Measurements from ENCODE around the gene SP8. TPM values are rescaled to one million over a fixed set of nuclear protein-coding genes. Genes with fewer than 3 reads are reported as not detected.

The SP8 gene
- total RNA-seq, 1 experiment from 2014 or later: not detected

DNA sequence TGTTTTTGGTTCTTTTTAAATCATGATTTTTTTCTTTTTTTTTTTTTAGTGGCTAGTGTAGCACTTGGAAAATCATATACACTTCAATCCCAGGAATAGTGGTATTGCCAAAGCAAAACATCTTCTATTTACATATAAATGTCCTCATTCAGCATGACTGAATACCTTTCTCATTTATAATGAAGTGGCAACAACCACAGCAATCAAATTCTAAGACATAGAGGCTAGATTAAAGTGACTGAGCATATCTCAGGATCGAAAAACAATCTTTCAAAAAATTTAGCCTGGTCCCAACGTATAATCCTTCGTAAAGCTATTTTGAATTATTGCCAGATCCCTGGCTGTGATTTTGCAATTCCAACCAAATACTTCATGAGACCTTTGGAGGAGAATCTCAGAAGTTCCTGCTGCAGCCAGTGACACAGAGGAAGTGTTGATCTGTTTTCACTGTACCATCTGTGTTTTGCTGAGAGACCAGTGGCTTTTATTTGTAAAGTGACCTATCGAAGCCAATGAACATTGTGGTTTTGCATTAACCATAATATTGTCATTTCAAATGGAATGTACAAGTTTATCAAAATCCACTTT lies 29.8 kb upstream of the SP8 start:
- CTCF ChIA-PET: interaction anchor here (0.6 kb wide), 1 partner anchor 18 kb away, joined by 7 read pairs; no protein-coding TSS in a partner anchor
- TF ChIP-seq EZH2 (IDR thresholded peaks at IDR 0.05; ENCODE audit: low read depth): no peak
- TF ChIP-seq, protein P1, sequence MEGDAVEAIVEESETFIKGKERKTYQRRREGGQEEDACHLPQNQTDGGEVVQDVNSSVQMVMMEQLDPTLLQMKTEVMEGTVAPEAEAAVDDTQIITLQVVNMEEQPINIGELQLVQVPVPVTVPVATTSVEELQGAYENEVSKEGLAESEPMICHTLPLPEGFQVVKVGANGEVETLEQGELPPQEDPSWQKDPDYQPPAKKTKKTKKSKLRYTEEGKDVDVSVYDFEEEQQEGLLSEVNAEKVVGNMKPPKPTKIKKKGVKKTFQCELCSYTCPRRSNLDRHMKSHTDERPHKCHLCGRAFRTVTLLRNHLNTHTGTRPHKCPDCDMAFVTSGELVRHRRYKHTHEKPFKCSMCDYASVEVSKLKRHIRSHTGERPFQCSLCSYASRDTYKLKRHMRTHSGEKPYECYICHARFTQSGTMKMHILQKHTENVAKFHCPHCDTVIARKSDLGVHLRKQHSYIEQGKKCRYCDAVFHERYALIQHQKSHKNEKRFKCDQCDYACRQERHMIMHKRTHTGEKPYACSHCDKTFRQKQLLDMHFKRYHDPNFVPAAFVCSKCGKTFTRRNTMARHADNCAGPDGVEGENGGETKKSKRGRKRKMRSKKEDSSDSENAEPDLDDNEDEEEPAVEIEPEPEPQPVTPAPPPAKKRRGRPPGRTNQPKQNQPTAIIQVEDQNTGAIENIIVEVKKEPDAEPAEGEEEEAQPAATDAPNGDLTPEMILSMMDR (conservative IDR thresholded peaks at IDR 0.05): no peak

DNA sequence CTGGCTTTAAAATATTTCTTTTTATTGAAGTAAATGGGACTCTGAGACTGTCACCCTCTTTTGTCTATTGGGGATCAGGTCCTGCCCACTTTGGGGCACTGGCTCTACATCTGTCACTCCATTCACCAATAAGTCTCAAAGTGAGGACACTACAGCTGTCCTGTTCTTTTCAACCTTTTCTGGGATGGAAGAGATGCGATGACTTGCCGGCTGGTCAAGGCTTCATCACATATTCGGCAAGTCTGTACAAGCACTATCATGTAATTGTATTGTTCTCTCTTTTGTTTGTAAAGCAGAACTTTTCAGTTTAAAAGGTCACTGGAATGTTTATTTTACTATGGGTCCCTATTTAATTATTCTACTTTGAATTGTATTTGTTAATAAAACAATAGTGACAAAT lies 17.7 kb upstream of the SP8 start:
- Histone ChIP-seq H3K4me2 (no peak overlapping the region), H3F3A (ENCODE audit: insufficient read depth, low read depth) (no peaks in the 10 kb centered on the region), H3K4me3 (no peak overlapping the region), H3K27me3 (ENCODE audit: insufficient read depth, low read depth) (0 out of 2 replicates have a peak, but pooled peaks cover 11% of the 10 kb centered on the region), H4K20me1 (ENCODE audit: insufficient read depth) (no peaks in the 10 kb centered on the region), H2AFZ (no peak overlapping the region), H3K9me3 (ENCODE audit: insufficient read depth, low read depth) (peaks cover 8% of the 10 kb centered on the region; the same call in 1 of the 2 replicates), H3K27ac (no peak overlapping the region), H3K79me2 (ENCODE audit: low read depth) (no peaks in the 10 kb centered on the region), H3K9me2 (ENCODE audit: insufficient read depth) (no peaks in the 10 kb centered on the region; the same call in 1 of the 2 replicates), H3K36me3 (ENCODE audit: low read depth) (no peaks in the 10 kb centered on the region), H3K4me1 (replicated peaks; ENCODE audit: insufficient read depth) (no peaks in the 10 kb centered on the region)
- CTCF ChIA-PET: no interaction called here
- intact Hi-C loops (cut with micrococcal nuclease; ENCODE audit: unreplicated experiment): no loop called here
- DNase-seq: peak in 1 of 2 experiments; percentile 28
- TF ChIP-seq EZH2 (IDR thresholded peaks at IDR 0.05; ENCODE audit: low read depth): no peak
- TF ChIP-seq, protein P1 (conservative IDR thresholded peaks at IDR 0.05): no peak
- POLR2A ChIA-PET (ENCODE audit: unreplicated experiment): no interaction called here
- BruUV-seq (replicated peaks): no TSS peak

More for the DNA sequence above, 29.8 kb upstream of the SP8 start:
- no peaks in the 10 kb centered on the region; the same call in 1 of the 2 replicates for H3F3A ChIP-seq (ENCODE audit: insufficient read depth, low read depth)
- H3K4me2 ChIP-seq: no peak overlapping the region
- no peaks in the 10 kb centered on the region for H3K9me2 ChIP-seq (ENCODE audit: insufficient read depth)
- H3K4me1 ChIP-seq (replicated peaks; ENCODE audit: insufficient read depth): no peaks in the 10 kb centered on the region
- POLR2A ChIA-PET (ENCODE audit: unreplicated experiment): no interaction called here
- H3K4me3 ChIP-seq: no peak overlapping the region
- no peak overlapping the region for H2AFZ ChIP-seq
- no peak overlapping the region for H3K27ac ChIP-seq
- no peaks in the 10 kb centered on the region for H3K79me2 ChIP-seq (ENCODE audit: low read depth)
- no TSS peak for BruUV-seq (replicated peaks)
- intact Hi-C loops (cut with micrococcal nuclease; ENCODE audit: unreplicated experiment): no loop called here
- no peaks in the 10 kb centered on the region for H3K36me3 ChIP-seq (ENCODE audit: low read depth)
- H4K20me1 ChIP-seq (ENCODE audit: insufficient read depth): no peaks in the 10 kb centered on the region
- peak in 1 of 2 experiments; percentile 30 for DNase-seq
- H3K9me3 ChIP-seq (ENCODE audit: insufficient read depth, low read depth): no peaks in the 10 kb centered on the region
- no peaks in the 10 kb centered on the region for H3K27me3 ChIP-seq (ENCODE audit: insufficient read depth, low read depth)

DNA sequence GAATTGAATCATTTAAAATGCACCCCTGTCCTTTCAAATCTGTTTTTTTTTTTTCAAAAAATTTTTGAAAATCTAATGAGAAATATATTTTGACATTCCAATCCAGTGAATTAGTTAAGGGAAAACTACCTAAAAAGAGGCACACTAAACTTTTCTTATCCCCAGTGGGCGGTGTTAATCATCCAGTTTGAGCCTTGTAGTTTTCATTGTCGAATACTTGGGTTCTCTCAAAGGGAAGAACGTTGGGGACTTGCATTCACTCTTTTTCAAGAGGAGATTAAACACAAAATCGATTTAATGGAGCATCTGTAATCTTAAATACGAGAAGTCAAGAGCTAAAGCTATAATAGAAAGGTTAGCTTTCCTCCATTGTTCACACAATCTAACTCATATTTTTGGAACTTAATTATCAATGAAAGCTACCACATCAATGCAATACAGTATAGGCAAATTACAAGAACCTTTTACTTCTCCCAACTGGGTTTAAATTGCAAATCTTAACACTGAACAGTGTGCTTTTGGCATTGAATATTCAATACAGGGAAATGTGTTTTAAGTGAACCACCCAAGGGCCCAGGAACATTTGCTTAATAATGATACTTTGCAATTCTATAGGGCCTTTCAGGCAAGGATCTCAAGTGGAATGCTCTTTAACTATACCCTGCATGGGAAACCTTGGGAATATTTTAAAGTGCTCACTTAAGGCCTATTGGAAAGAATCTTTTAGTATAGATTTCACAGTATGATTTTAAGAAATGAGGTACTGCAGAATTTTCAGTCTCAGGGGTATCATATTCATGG lies 13.1 kb upstream of the SP8 start:
- Histone ChIP-seq H3F3A (ENCODE audit: insufficient read depth, low read depth) (peaks cover 6% of the 10 kb centered on the region; the same call in 1 of the 2 replicates), H3K27me3 (ENCODE audit: insufficient read depth, low read depth) (peaks cover 16% of the 10 kb centered on the region; the same call in 1 of the 2 replicates), H3K9me2 (ENCODE audit: insufficient read depth) (no peaks in the 10 kb centered on the region), H4K20me1 (ENCODE audit: insufficient read depth) (no peaks in the 10 kb centered on the region), H3K4me3 (no peak overlapping the region), H3K4me2 (no peak overlapping the region), H2AFZ (no peak overlapping the region), H3K79me2 (ENCODE audit: low read depth) (no peaks in the 10 kb centered on the region), H3K36me3 (ENCODE audit: low read depth) (no peaks in the 10 kb centered on the region), H3K4me1 (replicated peaks; ENCODE audit: insufficient read depth) (no peaks in the 10 kb centered on the region), H3K27ac (no peak overlapping the region), H3K9me3 (ENCODE audit: insufficient read depth, low read depth) (no peaks in the 10 kb centered on the region)
- BruUV-seq (replicated peaks): no TSS peak
- peak in 1 of 2 experiments; percentile 21 for DNase-seq
- intact Hi-C loops (cut with micrococcal nuclease; ENCODE audit: unreplicated experiment): loop anchor here (5.0 kb wide), 1 partner anchor 1092 kb away; the partner anchor contains the start of gene POLR1F
- POLR2A ChIA-PET (ENCODE audit: unreplicated experiment): no interaction called here
- TF ChIP-seq, protein P1 (conservative IDR thresholded peaks at IDR 0.05): no peak
- no peak for TF ChIP-seq EZH2 (IDR thresholded peaks at IDR 0.05; ENCODE audit: low read depth)
- CTCF ChIA-PET: no interaction called here

All from PC-9 (cell line).